Endodermal cell (in vitro differentiated cells): Measurements from ENCODE around the gene ZNF692. TPM values are rescaled to one million over a fixed set of nuclear protein-coding genes. Genes with fewer than 3 reads are reported as not detected.
A peak's percentile ranks its signal among the peaks of the same experiment; 100 is the strongest.

Experiments
- DNase-seq: peaks from one replicate; pipeline ENCODE4 v3.0.0-alpha.2; 2017
- H3K27ac ChIP-seq: 2 replicates; pipeline ENCODE4 v1.5.1; 2013; ENCODE audit warnings: mild to moderate bottlenecking, low read depth, low read length, moderate library complexity
- H3K27me3 ChIP-seq: 2 replicates; pipeline ENCODE4 v1.6.1; 2013; ENCODE audit warnings: mild to moderate bottlenecking, low read length, moderate library complexity; ENCODE audit not compliant: insufficient read depth, control insufficient read depth, poor library complexity, severe bottlenecking
- H3K36me3 ChIP-seq: 2 replicates; pipeline ENCODE4 v1.7.0; 2013; ENCODE audit warnings: mild to moderate bottlenecking, low read length, moderate library complexity; ENCODE audit not compliant: control insufficient read depth, insufficient read depth
- H3K4me1 ChIP-seq: one replicate; pipeline ENCODE4 v1.7.0; 2013; ENCODE audit warnings: low read length; ENCODE audit not compliant: control insufficient read depth, insufficient read depth
- H3K4me3 ChIP-seq: 2 replicates; pipeline ENCODE4 v1.5.1; 2013; ENCODE audit warnings: mild to moderate bottlenecking, low read length, moderate library complexity
- H3K9ac ChIP-seq: 2 replicates; pipeline ENCODE4 v1.6.1; 2013; ENCODE audit warnings: mild to moderate bottlenecking, low read length, moderate library complexity; ENCODE audit not compliant: poor library complexity, severe bottlenecking; ENCODE audit errors: extremely low read depth
- H3K9me3 ChIP-seq: 2 replicates; pipeline ENCODE4 v1.6.1; 2013; ENCODE audit warnings: mild to moderate bottlenecking, low read length, moderate library complexity; ENCODE audit not compliant: control insufficient read depth
- H3K27ac Mint-ChIP-seq: 2 replicates; pipeline ENCODE4 v1.8.0; 2020; ENCODE audit warnings: mixed read lengths
- H3K27me3 Mint-ChIP-seq: 2 replicates; pipeline ENCODE4 v1.8.0; 2021; ENCODE audit warnings: mild to moderate bottlenecking, mixed read lengths; ENCODE audit not compliant: insufficient read depth
- H3K36me3 Mint-ChIP-seq: 2 replicates; pipeline ENCODE4 v1.8.0; 2020; ENCODE audit warnings: low read depth, mixed read lengths
- H3K4me1 Mint-ChIP-seq: 2 replicates; pipeline ENCODE4 v1.8.0; 2020; ENCODE audit warnings: mixed read lengths
- H3K4me3 Mint-ChIP-seq: 2 replicates; pipeline ENCODE4 v1.8.0; 2020; ENCODE audit warnings: mild to moderate bottlenecking, moderate library complexity, mixed read lengths
- H3K9me3 Mint-ChIP-seq: 2 replicates; pipeline ENCODE4 v1.8.0; 2020; ENCODE audit warnings: mild to moderate bottlenecking, mixed read lengths
- CTCF ChIP-seq: fragments of 200-600 bp; sonication (generic); conservative IDR thresholded peaks from 2 replicates; pipeline ENCODE4 v1.5.0; 2021; ENCODE audit warnings: antibody characterized with exemption, mild to moderate bottlenecking
- WGBS, 2 experiments: methylation state at CpG; one replicate each; pipeline versions ENCODE4 v1.1.5 to v1.1.7; 2013; ENCODE audit warnings: missing lambda C conversion rate in 2 of 2, mixed read lengths in 1 of 2; ENCODE audit not compliant: insufficient coverage in 1 of 2, insufficient read length in 1 of 2; 5-methylcytosine and 5-hydroxymethylcytosine counted together
- total RNA-seq, 2 donors: library from RNA; stranded (reverse); fragmentation: NEBNext Ultra II Directional in 1 of 2; extraction: Animal tissue kit (Norgen Biotek cat#: 25700) in 1 of 2; gene quantifications; 2 replicates in 1 of 2; 3 replicates in 1 of 2; pipeline ENCODE4 v1.2.1, GENCODE V29; 2021

Gene ZNF692
- total RNA-seq, 2 donors from 2014 or later = 47.6 to 50.3 TPM

GRCh38 chr1:248852481-248853405 lies 6.1 kb downstream of the ZNF692 start:
- H3K27ac Mint-ChIP-seq = no peak overlapping the region
- Histone ChIP-seq H3K4me1 (no peaks in the 10 kb centered on the region), H3K27me3 (no peaks in the 10 kb centered on the region), H3K9me3 (no peaks in the 10 kb centered on the region), H3K4me3 (no peak overlapping the region), H3K36me3 (peaks cover 46% of the 10 kb centered on the region), H3K9ac (no peak overlapping the region), H3K27ac (no peak overlapping the region)
- no peaks in the 10 kb centered on the region for H3K9me3 Mint-ChIP-seq
- H3K27me3 Mint-ChIP-seq = no peaks in the 10 kb centered on the region
- TF ChIP-seq CTCF = no peak
- peaks cover 3% of the 10 kb centered on the region for H3K4me1 Mint-ChIP-seq
- DNase-seq = peak; percentile 34
- 92 to 97% methylated on average over 4 to 7 of the region's 7 CpGs for WGBS, 2 experiments
- peaks cover 33% of the 10 kb centered on the region for H3K36me3 Mint-ChIP-seq
- H3K4me3 Mint-ChIP-seq = no peak overlapping the region

- H3K9me3 Mint-ChIP-seq = no peaks in the 10 kb centered on the region
- H3K36me3 ChIP-seq = peaks cover 52% of the 10 kb centered on the region
- WGBS, 2 experiments = 87% methylated on average over 2 of the region's 2 CpGs; no CpG with 5 or more reads in 1 of the 2 experiments
- no peaks in the 10 kb centered on the region for H3K9me3 ChIP-seq
- no peak overlapping the region for H3K4me3 Mint-ChIP-seq
- no peaks in the 10 kb centered on the region for H3K27me3 ChIP-seq
- no peak overlapping the region for H3K4me3 ChIP-seq
- no peak for TF ChIP-seq CTCF
- no peak overlapping the region for H3K27ac ChIP-seq
- DNase-seq = peak; percentile 35
- no peaks in the 10 kb centered on the region for H3K27me3 Mint-ChIP-seq
- no peaks in the 10 kb centered on the region for H3K4me1 Mint-ChIP-seq
- peaks cover 40% of the 10 kb centered on the region for H3K36me3 Mint-ChIP-seq
- no peak overlapping the region for H3K27ac Mint-ChIP-seq
- H3K9ac ChIP-seq = no peak overlapping the region
- no peaks in the 10 kb centered on the region for H3K4me1 ChIP-seq
Observed at GRCh38 chr1:248851390-248851789, 7.5 kb downstream of the ZNF692 start.

GRCh38 chr1:248850536-248851251 lies 8.2 kb downstream of the ZNF692 start:
- Histone ChIP-seq H3K9ac (no peak overlapping the region), H3K27ac (no peak overlapping the region), H3K4me1 (no peaks in the 10 kb centered on the region), H3K4me3 (no peak overlapping the region), H3K36me3 (peaks cover 58% of the 10 kb centered on the region), H3K9me3 (no peaks in the 10 kb centered on the region), H3K27me3 (no peaks in the 10 kb centered on the region)
- H3K9me3 Mint-ChIP-seq = no peaks in the 10 kb centered on the region
- no peak overlapping the region for H3K27ac Mint-ChIP-seq
- peak; percentile 32 for TF ChIP-seq CTCF
- no peaks in the 10 kb centered on the region for H3K4me1 Mint-ChIP-seq
- 95 to 100% methylated on average over 1 to 10 of the region's 10 CpGs for WGBS, 2 experiments
- H3K4me3 Mint-ChIP-seq = no peak overlapping the region
- H3K27me3 Mint-ChIP-seq = no peaks in the 10 kb centered on the region
- DNase-seq = peak; percentile 44
- H3K36me3 Mint-ChIP-seq = peaks cover 42% of the 10 kb centered on the region
